SIG-M5 treated with dmso at 0.1 percent for 504 hours (cell line): ENCODE results near the gene ALOXE3.
A peak's percentile ranks its signal among the peaks of the same experiment; 100 is the strongest.

ENCODE experiments used
- DNase-seq: peaks from one replicate; lab custom pipeline; 2025; ENCODE audit not compliant: unreplicated experiment; lab: John Stamatoyannopoulos, UW

Gene ALOXE3

DNA sequence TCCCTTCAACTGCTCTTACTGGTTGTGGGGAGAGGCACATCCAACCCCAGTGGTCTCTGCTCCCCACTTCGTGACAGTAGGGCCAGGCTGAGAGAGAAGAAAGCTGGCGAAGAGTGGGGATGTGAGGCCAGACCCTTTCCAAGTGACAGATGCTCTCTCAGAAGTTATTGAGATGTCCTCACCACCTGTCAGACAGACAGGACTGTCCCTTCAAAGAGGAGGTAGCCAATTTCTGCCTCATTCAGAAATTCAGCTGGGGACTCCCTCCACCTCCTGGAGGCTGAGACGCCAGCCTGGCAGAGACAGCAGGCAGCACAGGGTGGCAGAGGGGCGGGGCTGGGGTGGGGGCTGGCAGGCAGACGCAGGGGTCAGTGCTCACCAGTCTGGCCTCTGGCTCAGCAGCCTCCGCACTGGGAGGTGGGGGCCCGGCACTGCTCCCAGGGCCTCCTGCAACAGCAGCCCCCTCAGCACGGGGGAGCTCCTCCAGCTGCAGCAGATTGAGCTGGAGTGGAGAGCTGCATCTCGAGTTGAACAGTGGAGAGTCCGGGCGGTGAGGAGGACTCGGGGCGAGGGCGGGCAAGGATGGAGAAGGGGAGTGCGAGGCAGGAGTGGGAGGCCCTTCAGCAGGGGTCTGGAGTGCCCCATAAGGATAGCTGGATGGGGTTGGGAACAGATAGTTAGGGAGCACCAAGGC is 24.7 kb upstream of the ALOXE3 start:
- no peak for DNase-seq

GRCh38 chr17:8142158-8142886 is 24.0 kb upstream of the ALOXE3 start:
- no peak for DNase-seq

DNA sequence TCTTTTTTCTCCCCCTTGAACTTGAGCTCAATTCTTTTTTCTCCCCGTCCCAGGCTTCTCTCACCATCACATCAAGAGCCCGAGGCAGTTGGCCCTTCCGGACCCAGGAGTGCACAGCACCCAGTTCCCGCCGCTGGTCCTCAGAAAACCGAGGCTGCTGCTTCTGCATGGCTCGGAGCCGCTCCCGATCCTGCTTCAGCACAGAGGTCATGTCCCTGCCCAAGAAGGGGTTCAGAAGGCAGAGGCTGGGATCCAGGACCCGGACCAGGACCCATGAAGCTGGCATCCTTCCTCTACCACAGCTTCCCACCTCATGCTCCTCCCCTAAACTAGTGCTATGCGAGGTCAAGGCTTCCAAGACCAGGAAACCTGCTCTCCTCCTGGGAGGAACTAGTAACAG is 23.4 kb upstream of the ALOXE3 start:
- DNase-seq, result no peak

DNA sequence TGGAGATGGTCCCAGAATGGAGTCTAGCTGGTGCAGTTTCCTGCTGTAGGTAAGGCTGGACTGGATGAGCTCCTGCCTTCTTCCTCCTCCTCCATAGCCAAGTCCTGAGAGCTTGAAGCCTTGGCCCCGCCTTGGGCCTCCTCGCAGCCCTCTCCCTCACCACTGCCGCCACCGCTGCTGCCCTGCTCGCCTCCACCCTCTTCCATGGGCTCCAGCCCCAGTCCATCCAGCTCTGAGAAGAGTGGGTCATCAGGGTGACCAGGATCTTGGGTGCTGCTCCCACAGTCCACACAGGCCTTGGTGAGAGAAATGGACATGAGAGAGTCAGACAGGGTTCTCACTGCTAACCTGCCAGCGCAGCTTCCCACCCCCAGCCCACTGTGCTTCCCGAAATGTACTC is 22.7 kb upstream of the ALOXE3 start:
- DNase-seq, result no peak

- DNase-seq, result no peak
Observed at GRCh38 chr17:8140065-8141029, 22.0 kb upstream of the ALOXE3 start.

GRCh38 chr17:8138672-8139371 is 20.5 kb upstream of the ALOXE3 start:
- peak; percentile 93 for DNase-seq

GRCh38 chr17:8138374-8138671 is 20.0 kb upstream of the ALOXE3 start:
- DNase-seq, result no peak

- DNase-seq, result no peak
Observed at GRCh38 chr17:8137645-8138373, 19.5 kb upstream of the ALOXE3 start.

GRCh38 chr17:8133941-8134340 is 15.6 kb upstream of the ALOXE3 start:
- DNase-seq, result no peak

- DNase-seq, result no peak
Observed at GRCh38 chr17:8133399-8133798, 15.1 kb upstream of the ALOXE3 start.

GRCh38 chr17:8131844-8132441 is 13.6 kb upstream of the ALOXE3 start:
- DNase-seq, result no peak

DNA sequence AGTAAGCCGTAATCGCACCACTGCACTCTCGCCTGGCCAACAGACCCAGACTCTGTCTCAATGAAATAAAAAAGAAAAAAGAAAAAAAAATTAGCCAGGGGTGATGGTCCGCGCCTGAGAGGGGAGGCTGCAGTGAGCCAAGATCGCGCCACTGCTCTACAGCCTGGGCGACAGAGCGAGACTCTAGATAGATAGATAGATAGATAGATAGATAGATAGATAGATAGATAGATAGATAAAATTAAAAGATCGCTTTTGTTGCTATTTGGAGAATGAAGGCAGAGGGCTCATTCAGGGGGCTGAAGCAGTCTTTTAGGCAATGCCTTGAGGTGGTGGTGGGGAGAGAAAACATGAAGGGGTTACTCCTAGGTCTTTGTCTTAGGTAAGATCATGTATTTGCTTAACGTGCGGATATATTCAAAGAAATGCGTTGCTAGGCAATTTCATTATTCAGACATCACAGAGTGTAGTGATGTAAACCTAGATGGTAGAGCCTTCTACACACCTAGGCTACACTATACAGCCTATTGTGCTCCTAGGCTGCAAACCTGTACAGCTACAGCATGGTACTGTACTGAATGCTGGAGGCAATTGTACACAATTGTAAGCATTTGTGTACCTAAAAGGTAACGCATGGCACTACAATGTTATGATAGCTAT is 9.9 kb upstream of the ALOXE3 start:
- no peak for DNase-seq

DNA sequence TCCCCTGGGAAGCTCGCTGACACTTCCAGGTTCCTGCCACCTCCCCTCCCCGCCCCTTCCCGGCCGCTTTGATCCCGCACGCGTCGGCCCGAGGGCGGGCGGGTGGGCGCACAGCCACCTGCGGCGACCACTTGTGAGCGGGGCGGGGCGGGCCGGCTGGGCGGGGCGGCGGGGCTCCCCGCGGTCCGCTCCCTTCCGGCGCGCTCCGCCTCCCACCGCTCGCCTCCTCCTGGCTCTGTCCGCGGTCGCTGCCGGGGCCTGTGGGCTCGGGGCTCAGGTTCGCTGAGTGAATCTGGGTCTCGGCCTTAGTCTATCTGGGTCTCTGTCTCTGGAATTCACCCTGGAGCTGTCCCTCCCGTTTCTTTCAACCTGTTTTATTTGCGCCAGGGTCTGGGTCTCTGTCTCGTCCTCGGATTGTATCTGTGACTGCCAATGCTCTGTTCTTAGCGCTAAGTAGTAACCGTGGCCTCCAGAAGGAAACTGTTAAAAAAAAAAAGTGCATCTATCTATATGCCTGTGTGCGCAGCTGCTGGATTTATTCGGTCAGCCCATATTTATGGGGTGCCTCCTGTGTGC is 8.3 kb upstream of the ALOXE3 start:
- peak; percentile 22 for DNase-seq

DNA sequence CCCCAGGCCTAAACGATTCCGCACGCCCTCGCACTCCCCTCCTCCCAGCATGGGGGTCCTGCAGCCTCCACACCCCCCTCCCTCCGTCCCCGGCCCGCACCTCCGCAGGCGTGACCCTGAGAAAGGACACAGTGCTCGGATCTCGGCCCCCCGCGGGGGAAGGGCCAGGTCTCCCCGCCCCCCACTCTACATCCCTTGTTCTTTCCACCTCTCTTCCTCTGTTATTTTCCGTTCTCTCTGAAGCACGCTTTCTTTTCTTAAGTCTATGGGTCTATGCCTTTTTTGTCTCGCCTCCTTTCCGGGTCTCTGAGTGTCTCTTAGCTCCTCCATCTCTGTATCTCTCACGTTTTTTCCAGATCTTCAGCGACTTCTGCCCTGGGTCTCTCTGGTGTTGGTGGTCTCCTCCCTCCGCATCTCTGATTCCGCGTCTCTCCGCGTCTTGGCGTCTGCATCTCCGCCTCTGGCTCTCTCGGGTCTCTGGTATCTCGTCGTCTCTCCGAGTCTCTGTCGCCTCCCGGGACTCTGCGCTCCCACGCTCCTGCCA is 7.7 kb upstream of the ALOXE3 start:
- peak; percentile 45 for DNase-seq

- DNase-seq, result peak; percentile 59
Observed at GRCh38 chr17:8125154-8125946, 7.0 kb upstream of the ALOXE3 start.

GRCh38 chr17:8124350-8125153 is 6.2 kb upstream of the ALOXE3 start:
- DNase-seq, result peak; percentile 25

- DNase-seq, result no peak
Observed at GRCh38 chr17:8123695-8124349, 5.5 kb upstream of the ALOXE3 start, which contains the start of gene HES7. Gene HES7 (minus strand): TSS chr17:8124106. CDS start chr17:8124084, 22 bp downstream.
